Spleen (tissue), 11 donors: ENCODE measurements around the gene HMGA1. TPM values are rescaled to one million over a fixed set of nuclear protein-coding genes. Genes with fewer than 3 reads are reported as not detected.

Source experiments
- DNase-seq: peaks from one replicate; pipeline ENCODE4 v3.0.0-alpha.2; 2020
- H3K27ac ChIP-seq, 8 donors: fragments of 200-600 bp; sonication (generic) in 7 of 8; 1 replicate in 4 of 8; 2 replicates in 4 of 8; pipeline versions ENCODE4 v1.5.0 to v1.8.0; 2016 to 2021; ENCODE audit warnings: inconsistent platforms in 4 of 8, mild to moderate bottlenecking in 4 of 8, moderate library complexity in 1 of 8
- H3K27me3 ChIP-seq, 7 donors: fragments of 200-600 bp; sonication (generic) in 6 of 7; replicated peaks in 1 of 7; 1 replicate in 4 of 7; 2 replicates in 3 of 7; pipeline versions ENCODE4 v1.5.0 to v1.8.0; 2016 to 2021; ENCODE audit warnings: inconsistent platforms in 3 of 7, mild to moderate bottlenecking in 1 of 7
- H3K36me3 ChIP-seq, 6 donors: fragments of 200-600 bp; sonication (generic) in 5 of 6; 1 replicate in 4 of 6; 2 replicates in 2 of 6; pipeline versions ENCODE4 v1.5.0 to v1.8.0; 2016 to 2021; ENCODE audit warnings: inconsistent platforms in 2 of 6
- H3K4me1 ChIP-seq, 6 donors: fragments of 200-600 bp; sonication (generic) in 5 of 6; 1 replicate in 3 of 6; 2 replicates in 3 of 6; pipeline versions ENCODE4 v1.5.0 to v1.8.0; 2016 to 2021; ENCODE audit warnings: inconsistent platforms in 3 of 6
- H3K4me3 ChIP-seq, 8 donors: fragments of 200-600 bp; sonication (generic) in 7 of 8; 1 replicate in 4 of 8; 2 replicates in 4 of 8; pipeline versions ENCODE4 v1.5.0 to v1.8.0; 2016 to 2021; ENCODE audit warnings: inconsistent platforms in 4 of 8, mild to moderate bottlenecking in 4 of 8, moderate library complexity in 2 of 8
- H3K9me3 ChIP-seq, 8 donors: fragments of 200-600 bp; sonication (generic) in 7 of 8; 1 replicate in 4 of 8; 2 replicates in 4 of 8; pipeline versions ENCODE4 v1.5.0 to v1.8.0; 2016 to 2021; ENCODE audit warnings: inconsistent platforms in 4 of 8
- CTCF ChIP-seq, 11 experiments: fragments of 200-600 bp in 7 of 11; fragments of 450-650 bp in 4 of 11; sonication (generic) in 4 of 11; IDR thresholded peaks in 8 of 11; conservative IDR thresholded peaks in 3 of 11; 1 replicate in 7 of 11; 2 replicates in 4 of 11; pipeline versions ENCODE4 v1.4.0 to v1.8.0; 2016 to 2021; ENCODE audit warnings: antibody characterized with exemption in 11 of 11, inconsistent platforms in 4 of 11, mild to moderate bottlenecking in 1 of 11
- POLR2A ChIP-seq, 3 donors: fragments of 450-650 bp; IDR thresholded peaks; one replicate each; pipeline ENCODE4 v1.5.1; 2017; ENCODE audit warnings: antibody characterized with exemption in 3 of 3, mild to moderate bottlenecking in 1 of 3
- POLR2AphosphoS5 ChIP-seq, 3 donors: sonication (generic); formaldehyde crosslinking; IDR thresholded peaks; one replicate each; pipeline ENCODE4 v1.5.1; 2017; ENCODE audit warnings: antibody characterized with exemption in 3 of 3
- WGBS, 5 donors: extraction: QIAGEN DNeasy Blood & Tissue Kit in 3 of 5; methylation state at CpG; one replicate each; pipeline versions ENCODE4 v1.1.5 to v1.1.7; 2013 to 2018; 5-methylcytosine and 5-hydroxymethylcytosine counted together
- intact Hi-C: fragments of 100-400 bp; cut with DNase I; formaldehyde crosslinking; loops from one replicate; pipeline ENCODE4 v1.15.0; 2023; ENCODE audit warnings: low total_unique reads
- polyA plus RNA-seq, 3 donors: library from polyadenylated mRNA; stranded (reverse); fragments of 200-250 nt; gene quantifications; one replicate each; pipeline ENCODE4 v1.2.1, GENCODE V29; 2013
- total RNA-seq, 7 donors: library from RNA; depleted of rRNA in 3 of 7; stranded (reverse); fragments of >200 nt in 3 of 7; fragmentation: NEBNext Ultra II Directional in 4 of 7; extraction: Animal tissue kit (Norgen Biotek cat#: 25700) in 4 of 7; gene quantifications; one replicate each; pipeline versions ENCODE4 v1.1.0 to v1.2.1, GENCODE V29; 2016 to 2021
- donor health status: healthy with polysubstance abuse.
- donor health status: DM: no; HTN: no; CAD: no; lungs with moderate emphysema.
- donor health status: DM: no; HTN: no; CAD: no.
- donor health status: Bipolar disorder and iron deficiency.
- donor health status: healthy.
- donor health status: DM: no; HTN: no; CAD: no.
- donor health status: DM: yes; HTN: yes; CAD: no.

HMGA1 gene
- total and polyA plus RNA-seq, 10 donors, result 49.9 to 129 (median 79.6) TPM

- intact Hi-C loops, result no loop called here
- H3K4me3 ChIP-seq, result no peak overlapping the region
- H3K4me1 ChIP-seq, result peaks cover 4 to 51% (median 32%) of the 10 kb centered on the region in 6 donors
- peak overlapping the region in 4 of 8 donors; percentile 25 to 58 (median 49) for H3K27ac ChIP-seq
- no peaks in the 10 kb centered on the region for H3K36me3 ChIP-seq
- WGBS, 5 donors, result 77 to 85% (median 81%) methylated on average over 14 to 15 of the region's 15 CpGs
- H3K9me3 ChIP-seq, result no peaks in the 10 kb centered on the region
- no peak for TF ChIP-seq CTCF (IDR thresholded peaks at IDR 0.05 in 8 of 11, conservative IDR thresholded peaks at IDR 0.05 in 3 of 11)
- TF ChIP-seq POLR2A (IDR thresholded peaks at IDR 0.05), result no peak
- no peak for TF ChIP-seq POLR2AphosphoS5 (IDR thresholded peaks at IDR 0.05)
- peak; percentile 75 for DNase-seq
- H3K27me3 ChIP-seq, result no peaks in the 10 kb centered on the region
Observed at GRCh38 chr6:34226731-34227586, 9.7 kb upstream of the HMGA1 start.

DNA sequence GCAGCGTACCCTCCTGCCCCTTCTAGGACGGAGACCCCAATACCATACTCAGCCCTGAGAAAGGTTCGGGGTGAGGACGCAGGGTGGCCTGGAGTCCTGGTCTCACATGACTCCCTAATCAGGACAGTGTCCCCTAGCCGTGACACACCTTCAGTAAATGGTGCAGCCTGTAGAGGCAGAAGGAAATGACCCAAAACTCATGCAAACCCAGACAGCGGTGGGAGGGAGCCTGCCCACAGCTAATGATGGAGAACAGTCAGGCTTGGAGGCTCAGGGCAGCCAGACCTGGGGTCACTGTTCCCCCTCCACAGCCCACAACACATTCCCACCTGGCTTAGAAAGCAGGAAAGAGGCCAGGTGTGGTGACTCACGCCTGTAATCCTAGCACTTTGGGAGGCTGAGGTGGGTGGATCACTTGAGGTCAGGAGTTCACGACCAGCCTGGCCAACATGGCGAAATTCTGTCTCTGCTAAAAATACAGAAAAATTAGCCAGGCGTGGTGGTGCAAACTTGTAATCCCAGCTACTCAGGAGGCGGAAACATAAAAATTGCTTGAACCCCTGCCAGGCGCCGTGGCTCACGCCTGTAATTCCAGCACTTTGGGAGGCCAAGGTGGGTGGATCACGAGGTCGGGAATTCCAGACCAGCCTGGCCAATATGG lies 8.8 kb upstream of the HMGA1 start:
- Histone ChIP-seq H3K27me3 (no peaks in the 10 kb centered on the region), H3K4me1 (peaks cover 4 to 49% (median 32%) of the 10 kb centered on the region in 6 donors), H3K4me3 (no peak overlapping the region), H3K27ac (peak overlapping the region in 4 of 8 donors; percentile 25 to 58 (median 49)), H3K36me3 (no peaks in the 10 kb centered on the region), H3K9me3 (no peaks in the 10 kb centered on the region)
- peak; percentile 66 for DNase-seq
- intact Hi-C loops, result no loop called here
- TF ChIP-seq CTCF (IDR thresholded peaks at IDR 0.05 in 8 of 11, conservative IDR thresholded peaks at IDR 0.05 in 3 of 11) (no peak), POLR2AphosphoS5 (IDR thresholded peaks at IDR 0.05) (no peak), POLR2A (IDR thresholded peaks at IDR 0.05) (no peak)
- 83 to 88% (median 88%) methylated on average over 16 of the region's 16 CpGs for WGBS, 5 donors

- Histone ChIP-seq H3K27ac (no peak overlapping the region), H3K36me3 (no peaks in the 10 kb centered on the region), H3K4me3 (no peak overlapping the region), H3K9me3 (no peaks in the 10 kb centered on the region), H3K4me1 (peaks cover 0 to 35% (median 16%) of the 10 kb centered on the region in 6 donors), H3K27me3 (no peaks in the 10 kb centered on the region)
- DNase-seq, result no peak
- WGBS, 5 donors, result 95 to 98% (median 97%) methylated on average over 8 of the region's 8 CpGs
- intact Hi-C loops, result no loop called here
- TF ChIP-seq POLR2AphosphoS5 (IDR thresholded peaks at IDR 0.05), result no peak
Observed at GRCh38 chr6:34229877-34230276, 6.8 kb upstream of the HMGA1 start.

GRCh38 chr6:34230653-34231371 lies 5.9 kb upstream of the HMGA1 start:
- peak; percentile 66 for DNase-seq
- Histone ChIP-seq H3K9me3 (no peaks in the 10 kb centered on the region), H3K36me3 (no peaks in the 10 kb centered on the region), H3K4me1 (peaks cover 0 to 37% (median 22%) of the 10 kb centered on the region in 6 donors), H3K27me3 (no peaks in the 10 kb centered on the region), H3K4me3 (no peak overlapping the region), H3K27ac (no peak overlapping the region)
- no peak for TF ChIP-seq POLR2AphosphoS5 (IDR thresholded peaks at IDR 0.05)
- TF ChIP-seq POLR2A (IDR thresholded peaks at IDR 0.05), result no peak
- WGBS, 5 donors, result 55 to 69% (median 66%) methylated on average over 5 of the region's 5 CpGs
- intact Hi-C loops, result no loop called here
